ENCODE measurements around the gene DEGS2. TPM values are rescaled to one million over a fixed set of nuclear protein-coding genes. Genes with fewer than 3 reads are reported as not detected.

DEGS2 gene
- total and polyA plus RNA-seq, 2 donors from 2014 or later = 25.1 to 28.7 TPM

DNA sequence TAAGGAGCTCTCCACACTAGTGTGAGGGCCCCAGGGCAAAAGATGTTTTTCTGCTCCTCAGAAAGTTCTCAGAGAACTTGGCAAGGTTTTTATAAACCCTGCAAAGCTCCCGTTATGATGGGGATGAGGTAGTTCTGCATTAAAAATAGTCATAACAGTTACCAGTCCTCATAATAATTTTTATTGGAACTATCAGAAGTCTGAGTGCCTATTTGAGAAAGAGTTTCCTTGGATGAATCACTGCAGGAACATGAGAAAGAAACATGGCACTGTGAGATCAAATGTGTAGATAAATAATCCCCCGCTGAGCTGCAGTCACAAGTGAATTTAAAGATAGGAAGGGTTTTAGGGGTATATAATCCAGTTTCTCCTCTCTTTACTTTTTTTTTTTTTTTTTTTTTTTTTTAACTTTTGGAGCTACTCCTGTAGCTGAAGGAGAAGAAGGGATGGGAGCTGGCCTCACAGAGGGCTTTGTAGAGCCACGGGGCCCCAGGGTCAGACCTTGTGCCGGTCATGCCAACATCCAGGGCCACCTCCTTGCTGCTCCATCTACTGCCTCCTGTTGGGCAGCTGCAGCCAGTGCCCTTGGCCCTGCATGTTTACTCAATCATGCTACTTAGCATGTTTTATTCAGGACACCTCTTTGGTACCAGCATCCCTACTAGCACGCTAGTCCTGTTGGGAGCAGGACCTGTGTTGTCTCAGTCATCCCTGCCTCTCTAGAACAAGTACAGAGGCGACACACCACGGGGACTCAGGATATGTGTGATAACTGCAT, 54.7 kb downstream of the DEGS2 start:
- no peak overlapping the region for H3K27ac ChIP-seq (ENCODE audit: low read depth in 2 of 2, low read length in 2 of 2)
- no peak overlapping the region for H3K9ac ChIP-seq (ENCODE audit: low read length in 3 of 3)
- DNase-seq (peak in 2 of 5 donors; percentile 14 to 51), FAIRE-seq (no peak)
- H3K36me3 ChIP-seq (ENCODE audit: control insufficient read depth in 2 of 3, insufficient read depth in 3 of 3, low read length in 3 of 3) = no peaks in the 10 kb centered on the region
- intact Hi-C loops (cut with DNase I) = loop anchor here (5.0 kb wide), 1 partner anchor 122 kb away; no protein-coding TSS in a partner anchor
- no peaks in the 10 kb centered on the region for H3K9me3 ChIP-seq (ENCODE audit: control insufficient read depth in 2 of 3, insufficient read depth in 1 of 3, low read length in 3 of 3)
- TF ChIP-seq, protein P1, sequence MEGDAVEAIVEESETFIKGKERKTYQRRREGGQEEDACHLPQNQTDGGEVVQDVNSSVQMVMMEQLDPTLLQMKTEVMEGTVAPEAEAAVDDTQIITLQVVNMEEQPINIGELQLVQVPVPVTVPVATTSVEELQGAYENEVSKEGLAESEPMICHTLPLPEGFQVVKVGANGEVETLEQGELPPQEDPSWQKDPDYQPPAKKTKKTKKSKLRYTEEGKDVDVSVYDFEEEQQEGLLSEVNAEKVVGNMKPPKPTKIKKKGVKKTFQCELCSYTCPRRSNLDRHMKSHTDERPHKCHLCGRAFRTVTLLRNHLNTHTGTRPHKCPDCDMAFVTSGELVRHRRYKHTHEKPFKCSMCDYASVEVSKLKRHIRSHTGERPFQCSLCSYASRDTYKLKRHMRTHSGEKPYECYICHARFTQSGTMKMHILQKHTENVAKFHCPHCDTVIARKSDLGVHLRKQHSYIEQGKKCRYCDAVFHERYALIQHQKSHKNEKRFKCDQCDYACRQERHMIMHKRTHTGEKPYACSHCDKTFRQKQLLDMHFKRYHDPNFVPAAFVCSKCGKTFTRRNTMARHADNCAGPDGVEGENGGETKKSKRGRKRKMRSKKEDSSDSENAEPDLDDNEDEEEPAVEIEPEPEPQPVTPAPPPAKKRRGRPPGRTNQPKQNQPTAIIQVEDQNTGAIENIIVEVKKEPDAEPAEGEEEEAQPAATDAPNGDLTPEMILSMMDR (IDR thresholded peaks at IDR 0.05; ENCODE audit: borderline replicate concordance, extremely low read depth, insufficient read depth) = no peak
- H3K4me1 ChIP-seq (ENCODE audit: control insufficient read depth in 2 of 3, insufficient read depth in 2 of 3, low read depth in 1 of 3, low read length in 3 of 3) = peaks cover 0 to 25% (median 5%) of the 10 kb centered on the region in 3 donors
- H3K27me3 ChIP-seq (ENCODE audit: control insufficient read depth, insufficient read depth, low read length) = no peaks in the 10 kb centered on the region
- H3K4me3 ChIP-seq (ENCODE audit: low read length in 3 of 3) = no peak overlapping the region

DNA sequence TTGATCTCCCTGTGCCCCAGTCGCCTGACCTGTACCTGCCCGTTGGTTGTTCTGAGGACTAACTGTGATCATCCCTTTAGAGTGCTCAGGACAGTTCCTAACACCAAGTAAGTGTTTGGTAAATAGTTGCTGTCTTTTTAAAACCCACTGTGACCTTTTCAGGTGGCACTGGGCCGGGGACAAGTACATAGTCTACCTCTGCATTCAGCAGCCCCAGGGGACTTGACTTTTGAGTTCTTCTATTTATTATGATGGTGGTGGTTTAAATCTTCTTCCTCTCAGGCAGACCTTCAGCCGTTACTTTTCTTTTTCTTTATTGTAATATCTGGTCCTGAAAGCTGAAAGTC, 55.5 kb downstream of the DEGS2 start:
- H3K9ac ChIP-seq (ENCODE audit: low read length in 3 of 3) = no peak overlapping the region
- DNase-seq (no peak), FAIRE-seq (no peak)
- no peak overlapping the region for H3K4me3 ChIP-seq (ENCODE audit: low read length in 3 of 3)
- TF ChIP-seq, protein P1 (IDR thresholded peaks at IDR 0.05; ENCODE audit: borderline replicate concordance, extremely low read depth, insufficient read depth) = no peak
- no peaks in the 10 kb centered on the region for H3K36me3 ChIP-seq (ENCODE audit: control insufficient read depth in 2 of 3, insufficient read depth in 3 of 3, low read length in 3 of 3)
- H3K27ac ChIP-seq (ENCODE audit: low read depth in 2 of 2, low read length in 2 of 2) = peak overlapping the region in 1 of 2 donors; percentile 55
- intact Hi-C loops (cut with DNase I) = no loop called here
- H3K27me3 ChIP-seq (ENCODE audit: control insufficient read depth, insufficient read depth, low read length) = no peaks in the 10 kb centered on the region
- peaks cover 0 to 25% (median 5%) of the 10 kb centered on the region in 3 donors for H3K4me1 ChIP-seq (ENCODE audit: control insufficient read depth in 2 of 3, insufficient read depth in 2 of 3, low read depth in 1 of 3, low read length in 3 of 3)
- no peaks in the 10 kb centered on the region for H3K9me3 ChIP-seq (ENCODE audit: control insufficient read depth in 2 of 3, insufficient read depth in 1 of 3, low read length in 3 of 3)

DNA sequence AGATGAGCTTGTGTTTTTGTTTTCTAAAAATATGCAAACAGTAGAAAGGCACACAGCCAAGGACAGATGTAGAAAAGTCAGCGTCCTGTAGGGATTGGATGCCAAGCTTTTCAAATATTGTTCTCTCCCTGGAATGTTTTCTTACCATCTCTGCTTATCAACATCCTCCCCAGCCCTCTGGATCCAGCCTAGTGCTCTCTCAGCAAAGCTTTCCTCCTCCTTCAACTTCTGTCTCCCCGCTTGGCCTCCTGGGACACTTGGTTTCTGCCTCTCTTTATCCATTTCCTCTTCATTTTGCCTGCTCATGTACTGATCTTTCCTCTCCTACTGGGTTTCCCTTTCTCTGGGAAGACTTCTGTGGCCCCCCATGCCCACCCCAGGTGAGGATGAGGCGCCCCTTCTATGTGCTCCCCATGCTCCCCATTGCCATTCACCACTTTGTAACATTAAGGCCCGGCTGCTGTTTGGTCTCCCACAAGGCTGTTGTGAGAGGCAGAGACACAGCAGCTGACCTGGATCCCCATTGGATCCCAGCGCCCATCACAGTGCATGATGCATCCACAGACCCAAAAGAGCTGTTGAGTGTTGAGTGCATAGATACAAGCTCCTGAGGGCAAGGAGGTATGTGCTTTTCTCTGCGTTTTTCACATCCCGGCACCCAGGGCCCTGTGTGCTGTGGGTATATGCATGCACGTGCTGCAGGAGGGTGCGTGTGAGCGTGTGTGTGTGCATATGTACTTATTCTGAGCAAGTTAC, 56.0 kb downstream of the DEGS2 start:
- H3K9me3 ChIP-seq (ENCODE audit: control insufficient read depth in 2 of 3, insufficient read depth in 1 of 3, low read length in 3 of 3) = no peaks in the 10 kb centered on the region
- H3K27me3 ChIP-seq (ENCODE audit: control insufficient read depth, insufficient read depth, low read length) = no peaks in the 10 kb centered on the region
- H3K27ac ChIP-seq (ENCODE audit: low read depth in 2 of 2, low read length in 2 of 2) = peak overlapping the region; percentile 52 to 55
- DNase-seq = peak in 3 of 5 donors; percentile 13 to 66 (median 54)
- H3K36me3 ChIP-seq (ENCODE audit: control insufficient read depth in 2 of 3, insufficient read depth in 3 of 3, low read length in 3 of 3) = no peaks in the 10 kb centered on the region
- H3K4me3 ChIP-seq (ENCODE audit: low read length in 3 of 3) = no peak overlapping the region
- H3K9ac ChIP-seq (ENCODE audit: low read length in 3 of 3) = no peak overlapping the region
- intact Hi-C loops (cut with DNase I) = no loop called here
- H3K4me1 ChIP-seq (ENCODE audit: control insufficient read depth in 2 of 3, insufficient read depth in 2 of 3, low read depth in 1 of 3, low read length in 3 of 3) = peaks cover 0 to 25% (median 5%) of the 10 kb centered on the region in 3 donors
- FAIRE-seq = no peak
- TF ChIP-seq, protein P1 (IDR thresholded peaks at IDR 0.05; ENCODE audit: borderline replicate concordance, extremely low read depth, insufficient read depth) = no peak
